Activated gamma-delta T cell treated with anti-CD3 and anti-CD28 coated beads, Interleukin-2, amount 50 U/mL, for 16 hours (primary cell): Measurements from ENCODE around the gene ENC1.

ENCODE experiments used
- DNase-seq: peaks from one replicate; pipeline ENCODE4 v3.0.0-alpha.2; 2020; ENCODE audit warnings: low read depth

The ENC1 gene

GRCh38 chr5:74631081-74631953 lies 9.2 kb downstream of the ENC1 start:
- DNase-seq: no peak

- DNase-seq: no peak
Observed at GRCh38 chr5:74630453-74631066, 10.0 kb downstream of the ENC1 start.

GRCh38 chr5:74629326-74629725 lies 11.2 kb downstream of the ENC1 start:
- DNase-seq: no peak

- no peak for DNase-seq
Observed at GRCh38 chr5:74628359-74628758, 12.2 kb downstream of the ENC1 start.

- no peak for DNase-seq
Observed at GRCh38 chr5:74627646-74628279, 12.8 kb downstream of the ENC1 start.

GRCh38 chr5:74626386-74627222 lies 13.9 kb downstream of the ENC1 start:
- DNase-seq: no peak

- no peak for DNase-seq
Observed at GRCh38 chr5:74625742-74626241, 14.7 kb downstream of the ENC1 start.

GRCh38 chr5:74624931-74625505 lies 15.5 kb downstream of the ENC1 start:
- DNase-seq: no peak

- no peak for DNase-seq
Observed at GRCh38 chr5:74624501-74624900, 16.0 kb downstream of the ENC1 start.

GRCh38 chr5:74623748-74624408 lies 16.6 kb downstream of the ENC1 start:
- no peak for DNase-seq

- DNase-seq: no peak
Observed at GRCh38 chr5:74623006-74623611, 17.4 kb downstream of the ENC1 start.

GRCh38 chr5:74622122-74622521 lies 18.4 kb downstream of the ENC1 start:
- no peak for DNase-seq

GRCh38 chr5:74621492-74621891 lies 19.0 kb downstream of the ENC1 start:
- DNase-seq: no peak

- DNase-seq: no peak
Observed at GRCh38 chr5:74619308-74619707, 21.2 kb downstream of the ENC1 start.

GRCh38 chr5:74618106-74618505 lies 22.4 kb downstream of the ENC1 start:
- no peak for DNase-seq

GRCh38 chr5:74617202-74617601 lies 23.3 kb downstream of the ENC1 start:
- no peak for DNase-seq

GRCh38 chr5:74616236-74617146 lies 24.0 kb downstream of the ENC1 start:
- DNase-seq: no peak

GRCh38 chr5:74613283-74613682 lies 27.2 kb downstream of the ENC1 start:
- DNase-seq: no peak

GRCh38 chr5:74612045-74612444 lies 28.5 kb downstream of the ENC1 start:
- no peak for DNase-seq
